Left ventricle myocardium superior (tissue), 1 donor: ENCODE results near the gene NUP210. TPM values are rescaled to one million over a fixed set of nuclear protein-coding genes. Genes with fewer than 3 reads are reported as not detected.

ENCODE experiments used
- ATAC-seq: fragments of 200-7000 bp; cut with Tn5 transposase; one replicate; pipeline ENCODE4 v1.9.1; 2020; ENCODE audit warnings: mild to moderate bottlenecking, moderate library complexity
- DNase-seq: peaks from one replicate; pipeline ENCODE4 v3.0.0-alpha.2; 2020
- intact Hi-C: fragments of 100-400 bp; cut with micrococcal nuclease; formaldehyde crosslinking; loops from one replicate; pipeline ENCODE4 v1.11.0; 2022
- total RNA-seq: library from RNA; stranded (reverse); fragmentation: NEBNext Ultra II Directional; extraction: Animal tissue kit (Norgen Biotek cat#: 25700); gene quantifications from one replicate; pipeline ENCODE4 v1.2.1, GENCODE V29; 2021
- donor health status: DM: no; HTN: yes; CAD: no; lungs with severe emphysema.

NUP210 gene
- total RNA-seq, 1 donor from 2014 or later = 3.9 TPM

GRCh38 chr3:13272831-13273603, 147.1 kb downstream of the NUP210 start:
- intact Hi-C loops = no loop called here
- ATAC-seq (no peak), DNase-seq (no peak)

DNA sequence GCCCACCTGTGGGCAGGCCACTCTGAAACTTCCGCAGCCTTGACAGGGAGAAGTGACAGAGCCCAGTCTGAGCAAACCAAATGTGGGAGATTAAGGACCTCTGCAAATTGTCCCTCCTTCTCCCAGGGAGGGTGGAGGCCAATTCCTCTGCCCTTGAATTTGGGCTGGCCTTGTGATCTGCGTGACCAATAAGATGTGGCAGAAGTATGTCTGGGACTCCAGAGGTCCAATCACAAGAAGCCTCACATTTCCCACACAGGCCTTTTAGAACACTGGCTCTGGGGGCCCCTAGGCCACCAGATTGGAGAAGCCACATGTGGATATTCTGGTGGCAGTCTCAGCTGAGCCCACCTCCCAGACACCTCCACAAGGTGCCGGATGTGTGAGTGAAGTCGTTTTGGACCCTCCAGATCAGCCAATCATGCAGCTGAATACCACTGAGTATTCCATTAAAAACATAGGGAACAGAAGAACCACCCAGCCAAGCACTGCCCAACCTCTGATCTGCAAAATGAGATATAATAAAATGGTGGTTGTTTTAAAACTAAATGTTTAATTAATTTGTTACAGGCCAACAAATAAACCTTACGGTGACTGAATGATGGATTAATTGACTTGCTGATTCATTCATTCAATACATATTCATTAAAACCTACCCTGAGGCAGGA, 150.3 kb downstream of the NUP210 start:
- intact Hi-C loops = no loop called here
- no peak for ATAC-seq
- peak; percentile 7 for DNase-seq

- DNase-seq (peak; percentile 10), ATAC-seq (peak; percentile 23)
- intact Hi-C loops = no loop called here
Observed at GRCh38 chr3:13268961-13269441, 151.1 kb downstream of the NUP210 start.

DNA sequence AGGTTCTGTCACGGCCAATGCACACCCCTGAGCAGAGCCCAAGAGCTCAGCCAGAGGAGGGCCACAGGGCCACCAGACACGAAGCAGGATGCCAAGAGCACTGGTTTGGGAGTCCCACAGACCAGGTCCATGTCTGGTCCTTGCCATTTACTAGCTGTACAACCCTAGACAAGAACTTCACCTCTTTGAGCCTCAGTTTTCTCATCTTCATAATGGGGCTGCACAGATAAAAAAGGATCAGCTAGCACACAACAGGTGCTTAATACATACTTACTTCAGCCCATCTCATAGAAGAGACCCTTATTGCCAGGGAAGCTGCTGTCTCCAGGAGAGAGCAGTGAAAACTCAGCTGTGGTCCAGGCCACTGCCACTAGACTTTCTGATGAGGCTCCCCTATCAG, 152.0 kb downstream of the NUP210 start:
- ATAC-seq (no peak), DNase-seq (peak; percentile 1)
- intact Hi-C loops = no loop called here

DNA sequence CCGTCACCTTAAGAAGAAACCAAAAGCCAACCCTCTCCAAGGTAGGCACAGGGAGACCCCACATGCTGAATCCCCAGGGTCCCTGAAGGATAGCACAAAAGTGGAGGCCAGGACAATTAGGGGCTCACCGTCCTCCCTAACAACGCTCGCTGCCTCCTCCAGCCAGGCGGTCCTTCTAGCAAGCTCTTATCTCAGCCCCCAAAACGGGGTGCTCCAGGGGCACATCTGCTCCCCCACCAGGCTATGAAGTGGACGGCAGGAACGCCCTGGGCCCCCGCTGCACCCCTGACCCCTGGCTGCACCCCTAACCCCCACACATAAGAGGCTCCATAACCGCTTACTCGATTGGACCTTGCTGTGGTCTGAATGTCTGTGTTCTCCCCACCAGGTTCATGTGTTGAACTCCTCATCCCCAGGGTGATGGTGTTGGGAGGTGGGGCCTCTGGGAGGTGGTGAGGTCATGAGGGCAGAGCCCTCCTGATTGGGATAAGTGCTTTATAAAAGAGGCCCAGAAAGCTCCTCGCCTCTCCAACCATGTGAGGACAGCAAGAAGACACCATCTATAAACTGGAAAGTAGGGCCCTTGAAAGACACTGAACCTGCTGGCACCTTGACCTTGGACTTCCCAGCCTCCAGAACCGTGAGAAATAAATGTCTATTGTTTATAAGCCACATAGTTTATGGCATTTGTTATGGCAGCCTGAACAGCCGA, 153.3 kb downstream of the NUP210 start:
- intact Hi-C loops = no loop called here
- DNase-seq (peak; percentile 15), ATAC-seq (no peak)

Other genes starting within 250 kb of the NUP210 start
- 39.8 TPM for gene HDAC11, start 60.0 kb upstream of the NUP210 start, total RNA-seq
- gene FBLN2, start 128.8 kb upstream of the NUP210 start, total RNA-seq = 53.8 TPM